ENCODE results near the gene SCARB1.

DNA sequence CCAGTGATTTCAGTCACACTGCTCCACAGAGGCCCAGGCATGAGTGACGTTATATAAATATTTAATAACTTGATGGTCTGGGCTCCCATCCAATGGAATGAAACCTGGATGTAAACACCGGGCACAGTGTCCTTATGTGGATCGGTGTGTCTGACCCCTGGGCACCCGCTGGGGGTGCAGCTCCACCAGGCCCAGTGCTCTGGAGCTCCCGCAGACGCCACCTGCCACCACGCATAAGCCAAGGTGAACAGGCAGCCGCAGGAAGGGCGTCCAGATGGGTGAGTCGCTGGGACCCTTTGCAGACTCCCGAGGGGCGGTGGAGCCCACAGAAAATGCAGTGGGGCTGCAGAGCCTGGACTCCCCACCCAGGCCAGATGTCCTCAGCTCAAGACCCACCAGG is 121.6 kb downstream of the SCARB1 start:
- TF ChIP-seq, protein P1, sequence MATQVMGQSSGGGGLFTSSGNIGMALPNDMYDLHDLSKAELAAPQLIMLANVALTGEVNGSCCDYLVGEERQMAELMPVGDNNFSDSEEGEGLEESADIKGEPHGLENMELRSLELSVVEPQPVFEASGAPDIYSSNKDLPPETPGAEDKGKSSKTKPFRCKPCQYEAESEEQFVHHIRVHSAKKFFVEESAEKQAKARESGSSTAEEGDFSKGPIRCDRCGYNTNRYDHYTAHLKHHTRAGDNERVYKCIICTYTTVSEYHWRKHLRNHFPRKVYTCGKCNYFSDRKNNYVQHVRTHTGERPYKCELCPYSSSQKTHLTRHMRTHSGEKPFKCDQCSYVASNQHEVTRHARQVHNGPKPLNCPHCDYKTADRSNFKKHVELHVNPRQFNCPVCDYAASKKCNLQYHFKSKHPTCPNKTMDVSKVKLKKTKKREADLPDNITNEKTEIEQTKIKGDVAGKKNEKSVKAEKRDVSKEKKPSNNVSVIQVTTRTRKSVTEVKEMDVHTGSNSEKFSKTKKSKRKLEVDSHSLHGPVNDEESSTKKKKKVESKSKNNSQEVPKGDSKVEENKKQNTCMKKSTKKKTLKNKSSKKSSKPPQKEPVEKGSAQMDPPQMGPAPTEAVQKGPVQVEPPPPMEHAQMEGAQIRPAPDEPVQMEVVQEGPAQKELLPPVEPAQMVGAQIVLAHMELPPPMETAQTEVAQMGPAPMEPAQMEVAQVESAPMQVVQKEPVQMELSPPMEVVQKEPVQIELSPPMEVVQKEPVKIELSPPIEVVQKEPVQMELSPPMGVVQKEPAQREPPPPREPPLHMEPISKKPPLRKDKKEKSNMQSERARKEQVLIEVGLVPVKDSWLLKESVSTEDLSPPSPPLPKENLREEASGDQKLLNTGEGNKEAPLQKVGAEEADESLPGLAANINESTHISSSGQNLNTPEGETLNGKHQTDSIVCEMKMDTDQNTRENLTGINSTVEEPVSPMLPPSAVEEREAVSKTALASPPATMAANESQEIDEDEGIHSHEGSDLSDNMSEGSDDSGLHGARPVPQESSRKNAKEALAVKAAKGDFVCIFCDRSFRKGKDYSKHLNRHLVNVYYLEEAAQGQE (IDR thresholded peaks at IDR 0.05; ENCODE audit: low read depth): no peak
- TF ChIP-seq, protein P2, sequence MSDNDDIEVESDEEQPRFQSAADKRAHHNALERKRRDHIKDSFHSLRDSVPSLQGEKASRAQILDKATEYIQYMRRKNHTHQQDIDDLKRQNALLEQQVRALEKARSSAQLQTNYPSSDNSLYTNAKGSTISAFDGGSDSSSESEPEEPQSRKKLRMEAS (IDR thresholded peaks at IDR 0.05): no peak
- TF ChIP-seq, protein P3, sequence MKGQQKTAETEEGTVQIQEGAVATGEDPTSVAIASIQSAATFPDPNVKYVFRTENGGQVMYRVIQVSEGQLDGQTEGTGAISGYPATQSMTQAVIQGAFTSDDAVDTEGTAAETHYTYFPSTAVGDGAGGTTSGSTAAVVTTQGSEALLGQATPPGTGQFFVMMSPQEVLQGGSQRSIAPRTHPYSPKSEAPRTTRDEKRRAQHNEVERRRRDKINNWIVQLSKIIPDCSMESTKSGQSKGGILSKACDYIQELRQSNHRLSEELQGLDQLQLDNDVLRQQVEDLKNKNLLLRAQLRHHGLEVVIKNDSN (IDR thresholded peaks at IDR 0.05): no peak

Measured in Ishikawa (cell line).